Hematopoietic multipotent progenitor cell (in vitro differentiated cells): Measurements from ENCODE around the gene MMS19. TPM values are rescaled to one million over a fixed set of nuclear protein-coding genes. Genes with fewer than 3 reads are reported as not detected.
"Not testable (repeated sequence)": the region's sequence is repeated elsewhere in the genome, so short reads cannot be mapped to it uniquely, and the experiment has no call there.

Source experiments
- DNase-seq, 3 donors: peaks; one replicate each; pipeline ENCODE4 v3.0.0-alpha.2; 2011 to 2015; ENCODE audit warnings: low read depth in 2 of 3, low spot score in 2 of 3
- total RNA-seq: library from RNA; depleted of rRNA; stranded (reverse); fragments of >200 nt; gene quantifications from one replicate; pipeline ENCODE4 v1.2.3, GENCODE V29; 2012

MMS19 gene
- total RNA-seq, 1 donor, result 71.1 TPM

- DNase-seq, result no peak
These were observed 31.7 kb upstream of the MMS19 start for GRCh38 chr10:97529685-97530465.

GRCh38 chr10:97528876-97529275 is 30.7 kb upstream of the MMS19 start:
- not testable (repeated sequence) for DNase-seq

GRCh38 chr10:97525683-97526110 is 27.5 kb upstream of the MMS19 start:
- DNase-seq, result no peak

- no peak for DNase-seq
These were observed 26.9 kb upstream of the MMS19 start for GRCh38 chr10:97525086-97525485.

- DNase-seq, result no peak
These were observed 24.7 kb upstream of the MMS19 start for GRCh38 chr10:97522937-97523336.

- no peak for DNase-seq
These were observed 23.8 kb upstream of the MMS19 start for GRCh38 chr10:97522071-97522470.

GRCh38 chr10:97520978-97521761 is 22.9 kb upstream of the MMS19 start:
- no peak for DNase-seq

- no peak for DNase-seq
These were observed 22.3 kb upstream of the MMS19 start for GRCh38 chr10:97520520-97520919.

GRCh38 chr10:97519342-97519741 is 21.1 kb upstream of the MMS19 start:
- DNase-seq, result no peak

- DNase-seq, result no peak
These were observed 20.2 kb upstream of the MMS19 start for GRCh38 chr10:97518301-97519043.

- no peak for DNase-seq
These were observed 19.6 kb upstream of the MMS19 start for GRCh38 chr10:97517778-97518300.

- no peak for DNase-seq
These were observed 19.0 kb upstream of the MMS19 start for GRCh38 chr10:97517096-97517750.

- no peak for DNase-seq
These were observed 17.2 kb upstream of the MMS19 start for GRCh38 chr10:97515271-97515978.

- DNase-seq, result no peak
These were observed 16.1 kb upstream of the MMS19 start for GRCh38 chr10:97514344-97514743.

- no peak for DNase-seq
These were observed 14.8 kb upstream of the MMS19 start for GRCh38 chr10:97512993-97513392.

GRCh38 chr10:97511711-97512440 is 13.7 kb upstream of the MMS19 start:
- no peak for DNase-seq

- no peak for DNase-seq
These were observed 12.5 kb upstream of the MMS19 start for GRCh38 chr10:97510686-97511085.

GRCh38 chr10:97509120-97509680 is 11.0 kb upstream of the MMS19 start:
- DNase-seq, result no peak

- DNase-seq, result no peak
These were observed 10.1 kb upstream of the MMS19 start for GRCh38 chr10:97508342-97508741.
